GM12878 (cell line): ENCODE results near the gene ZNF577. TPM values are rescaled to one million over a fixed set of nuclear protein-coding genes. Genes with fewer than 3 reads are reported as not detected.
A peak's percentile ranks its signal among the peaks of the same experiment; 100 is the strongest.

Experiments used
- CEBPZ ChIP-seq: fragments of 150-350 bp; IDR thresholded peaks from 2 replicates; pipeline ENCODE4 v1.6.1; 2016; ENCODE audit warnings: low read depth, low read length
- CHD1 ChIP-seq: IDR thresholded peaks from 2 replicates; pipeline ENCODE4 v1.6.1; 2012; ENCODE audit warnings: low read depth, low read length, improper control_type of control experiment
- JUND ChIP-seq: IDR thresholded peaks from 2 replicates; pipeline ENCODE4 v1.6.1; 2012; ENCODE audit warnings: low read depth, mild to moderate bottlenecking, low read length, improper control_type of control experiment, moderate library complexity
- KLF5 ChIP-seq: fragments of 450-650 bp; IDR thresholded peaks from 2 replicates; pipeline ENCODE4 v1.6.1; 2014; ENCODE audit warnings: mild to moderate bottlenecking; ENCODE audit not compliant: partially characterized antibody
- MAX ChIP-seq: IDR thresholded peaks from 2 replicates; pipeline ENCODE4 v1.6.1; 2012; ENCODE audit warnings: low read depth, low read length, improper control_type of control experiment
- MEF2A ChIP-seq: IDR thresholded peaks from 2 replicates; pipeline ENCODE4 v1.6.1; 2011; ENCODE audit warnings: low read depth, mild to moderate bottlenecking, low read length, moderate library complexity; ENCODE audit not compliant: insufficient read depth
- MYC ChIP-seq: IDR thresholded peaks from 2 replicates; pipeline ENCODE4 v1.6.1; 2011; ENCODE audit warnings: mild to moderate bottlenecking, low read length, moderate library complexity, inconsistent platforms; ENCODE audit not compliant: insufficient read depth, insufficient replicate concordance, insufficient read length, severe bottlenecking
- NR2C1 ChIP-seq: fragments of 450-650 bp; IDR thresholded peaks from 2 replicates; pipeline ENCODE4 v1.6.1; 2017; ENCODE audit warnings: antibody characterized with exemption, mild to moderate bottlenecking, moderate library complexity
- PAX8 ChIP-seq: fragments of 450-650 bp; IDR thresholded peaks from 2 replicates; pipeline ENCODE4 v1.6.1; 2017; ENCODE audit warnings: mild to moderate bottlenecking, moderate library complexity
- PRDM15 ChIP-seq: fragments of 450-650 bp; formaldehyde crosslinking; IDR thresholded peaks from 2 replicates; pipeline ENCODE4 v1.4.0; 2020; ENCODE audit warnings: mild to moderate bottlenecking, moderate library complexity
- SREBF1 ChIP-seq: IDR thresholded peaks from 2 replicates; pipeline ENCODE4 v1.6.1; 2012; ENCODE audit warnings: mild to moderate bottlenecking, low read length
- SRF ChIP-seq, 2 experiments: IDR thresholded peaks; 2 replicates each; pipeline ENCODE4 v1.6.1; 2011; ENCODE audit warnings: low read depth in 2 of 2, low read length in 2 of 2, mild to moderate bottlenecking in 1 of 2, moderate library complexity in 1 of 2
- STAT1 ChIP-seq: fragments of 450-650 bp; conservative IDR thresholded peaks from 2 replicates; pipeline ENCODE4 v1.6.1; 2014; ENCODE audit warnings: antibody characterized with exemption, mild to moderate bottlenecking
- TCF12 ChIP-seq: IDR thresholded peaks from 2 replicates; pipeline ENCODE4 v1.6.1; 2011; ENCODE audit warnings: low read depth, mild to moderate bottlenecking, low read length
- polyA plus RNA-seq, 11 experiments: library from polyadenylated mRNA; depleted of rRNA in 4 of 11; unstranded in 6 of 11; stranded (reverse) in 5 of 11; fragments of >200 nt; fragmentation: Nextera tagmentation in 4 of 11; fragmentation: Illumina TruSeq in 1 of 11; extraction: Ambion mirVana in 4 of 11; extraction: Trizol in 1 of 11; gene quantifications; 1 replicate in 1 of 11; 2 replicates in 10 of 11; pipeline versions ENCODE4 v1.2.1 to v1.2.3, GENCODE V29; 2011 to 2016; ENCODE audit warnings: inconsistent platforms in 2 of 11, missing spikeins in 2 of 11, low read depth in 1 of 11
- total RNA-seq, 4 experiments: library from RNA; depleted of rRNA in 3 of 4; stranded (reverse); fragments of >200 nt in 3 of 4; fragmentation: Illumina TruSeq in 1 of 4; extraction: Trizol in 1 of 4; gene quantifications; 2 replicates each; pipeline versions ENCODE4 v1.2.1 to v1.2.3, GENCODE V29; 2013 to 2021
- TF ChIP-seq, protein P1 (sequence below): fragments of 450-650 bp; IDR thresholded peaks from 2 replicates; pipeline ENCODE4 v1.6.1; 2017; ENCODE audit warnings: mild to moderate bottlenecking
- TF ChIP-seq, protein P2 (sequence below): IDR thresholded peaks from 2 replicates; pipeline ENCODE4 v1.6.1; 2011; ENCODE audit warnings: low read depth, low read length, improper control_type of control experiment, borderline replicate concordance

Gene ZNF577
- total and polyA plus RNA-seq, 10 of the 15 experiments (the other 5 are each of a cell fraction or from before 2014, with no cell fraction given): 1.0 to 6.1 (median 4.5) TPM

- 0 out of 4 replicates have a peak, but pooled peaks of 1 of the 2 experiments have one; percentile 6 for TF ChIP-seq SRF (IDR thresholded peaks at IDR 0.05; ENCODE audit: low read depth in 2 of 2, low read length in 2 of 2)
- TF ChIP-seq PRDM15: no peak
- TF ChIP-seq JUND: no peak
- TF ChIP-seq PAX8: no peak
- 0 out of 2 replicates have a peak, but pooled peaks have one; percentile 10 for TF ChIP-seq MAX
- no peak for TF ChIP-seq CHD1
- TF ChIP-seq KLF5: no peak
- TF ChIP-seq SREBF1: no peak
- TF ChIP-seq, protein P1, sequence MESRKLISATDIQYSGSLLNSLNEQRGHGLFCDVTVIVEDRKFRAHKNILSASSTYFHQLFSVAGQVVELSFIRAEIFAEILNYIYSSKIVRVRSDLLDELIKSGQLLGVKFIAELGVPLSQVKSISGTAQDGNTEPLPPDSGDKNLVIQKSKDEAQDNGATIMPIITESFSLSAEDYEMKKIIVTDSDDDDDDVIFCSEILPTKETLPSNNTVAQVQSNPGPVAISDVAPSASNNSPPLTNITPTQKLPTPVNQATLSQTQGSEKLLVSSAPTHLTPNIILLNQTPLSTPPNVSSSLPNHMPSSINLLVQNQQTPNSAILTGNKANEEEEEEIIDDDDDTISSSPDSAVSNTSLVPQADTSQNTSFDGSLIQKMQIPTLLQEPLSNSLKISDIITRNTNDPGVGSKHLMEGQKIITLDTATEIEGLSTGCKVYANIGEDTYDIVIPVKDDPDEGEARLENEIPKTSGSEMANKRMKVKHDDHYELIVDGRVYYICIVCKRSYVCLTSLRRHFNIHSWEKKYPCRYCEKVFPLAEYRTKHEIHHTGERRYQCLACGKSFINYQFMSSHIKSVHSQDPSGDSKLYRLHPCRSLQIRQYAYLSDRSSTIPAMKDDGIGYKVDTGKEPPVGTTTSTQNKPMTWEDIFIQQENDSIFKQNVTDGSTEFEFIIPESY: 0 out of 2 replicates have a peak, but pooled peaks have one; percentile 8
- TF ChIP-seq, protein P2, sequence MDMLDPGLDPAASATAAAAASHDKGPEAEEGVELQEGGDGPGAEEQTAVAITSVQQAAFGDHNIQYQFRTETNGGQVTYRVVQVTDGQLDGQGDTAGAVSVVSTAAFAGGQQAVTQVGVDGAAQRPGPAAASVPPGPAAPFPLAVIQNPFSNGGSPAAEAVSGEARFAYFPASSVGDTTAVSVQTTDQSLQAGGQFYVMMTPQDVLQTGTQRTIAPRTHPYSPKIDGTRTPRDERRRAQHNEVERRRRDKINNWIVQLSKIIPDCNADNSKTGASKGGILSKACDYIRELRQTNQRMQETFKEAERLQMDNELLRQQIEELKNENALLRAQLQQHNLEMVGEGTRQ: no peak
- no peak for TF ChIP-seq CEBPZ
- no peak for TF ChIP-seq TCF12
- TF ChIP-seq MEF2A: no peak
- peak; percentile 80 for TF ChIP-seq NR2C1
- TF ChIP-seq STAT1: 0 out of 2 replicates have a peak, but pooled peaks have one; percentile 38
- TF ChIP-seq MYC: no peak
Observed at GRCh38 chr19:51926784-51927741, 39.3 kb upstream of the ZNF577 start, which contains the start of gene ZNF613 (continued).
